HepG2 (cell line): ENCODE results near the gene SPINK5. TPM values are rescaled to one million over a fixed set of nuclear protein-coding genes. Genes with fewer than 3 reads are reported as not detected.

Source experiments
- ARNT2 ChIP-seq: sonication (generic); formaldehyde crosslinking; IDR thresholded peaks from 2 replicates; pipeline ENCODE4 v1.8.0; 2022; ENCODE audit warnings: mild to moderate bottlenecking, low read depth, missing genetic modification reagents, moderate library complexity
- JDP2 ChIP-seq: sonication (generic); formaldehyde crosslinking; IDR thresholded peaks from 2 replicates; pipeline ENCODE4 v1.8.1; 2022; ENCODE audit warnings: missing genetic modification reagents, borderline replicate concordance
- SIX4 ChIP-seq: sonication (generic); formaldehyde crosslinking; IDR thresholded peaks from 2 replicates; pipeline ENCODE4 v1.4.0; 2020; ENCODE audit warnings: missing genetic modification reagents
- TOE1 ChIP-seq: sonication (generic); formaldehyde crosslinking; IDR thresholded peaks from 2 replicates; pipeline ENCODE4 v1.4.0; 2020; ENCODE audit warnings: mild to moderate bottlenecking, missing genetic modification reagents
- ZNF431 ChIP-seq: sonication (generic); formaldehyde crosslinking; IDR thresholded peaks from 2 replicates; pipeline ENCODE4 v1.9.0; 2022; ENCODE audit warnings: missing genetic modification reagents, low read depth, mild to moderate bottlenecking, borderline replicate concordance
- ZNF451 ChIP-seq: sonication (generic); formaldehyde crosslinking; IDR thresholded peaks from 2 replicates; pipeline ENCODE4 v1.5.0; 2020; ENCODE audit warnings: mild to moderate bottlenecking, missing genetic modification reagents
- ZNF484 ChIP-seq: sonication (generic); formaldehyde crosslinking; IDR thresholded peaks from 2 replicates; pipeline ENCODE4 v1.5.1; 2020; ENCODE audit warnings: mild to moderate bottlenecking, low read depth, missing genetic modification reagents, borderline replicate concordance
- ZNF572 ChIP-seq: sonication (generic); formaldehyde crosslinking; IDR thresholded peaks from 2 replicates; pipeline ENCODE4 v1.5.1; 2020; ENCODE audit warnings: mild to moderate bottlenecking, missing genetic modification reagents
- ZNF816 ChIP-seq: sonication (generic); formaldehyde crosslinking; IDR thresholded peaks from 2 replicates; pipeline ENCODE4 v1.8.0; 2022; ENCODE audit warnings: missing genetic modification reagents, mild to moderate bottlenecking, borderline replicate concordance
- polyA plus RNA-seq, 8 experiments: library from polyadenylated mRNA; depleted of rRNA in 3 of 8; stranded (reverse) in 7 of 8; unstranded in 1 of 8; fragments of >200 nt; fragmentation: Illumina TruSeq in 4 of 8; extraction: Trizol in 4 of 8; gene quantifications; 2 replicates each; pipeline versions ENCODE4 v1.2.1 to v1.2.3, GENCODE V29; 2011 to 2016; ENCODE audit warnings: low read depth in 4 of 8, missing spikeins in 1 of 8, mixed read lengths in 1 of 8; ENCODE audit not compliant: insufficient read depth in 1 of 8
- total RNA-seq, 5 experiments: library from RNA; depleted of rRNA; stranded (reverse); fragments of >200 nt; fragmentation: Illumina TruSeq; extraction: Trizol; gene quantifications; 2 replicates each; pipeline ENCODE4 v1.2.3, GENCODE V29; 2016; ENCODE audit warnings: low read depth in 1 of 5
- TF ChIP-seq, protein P1 (sequence below), 2 experiments: sonication (generic) in 1 of 2; formaldehyde crosslinking in 1 of 2; IDR thresholded peaks; 2 replicates each; pipeline versions ENCODE4 v1.5.1 to v1.6.1; 2011 to 2020; ENCODE audit warnings: borderline replicate concordance in 1 of 2, low read depth in 1 of 2, low read length in 1 of 2, mild to moderate bottlenecking in 1 of 2, missing genetic modification reagents in 1 of 2, moderate library complexity in 1 of 2
- TF ChIP-seq, protein P2 (sequence below): sonication (generic); formaldehyde crosslinking; IDR thresholded peaks from 2 replicates; pipeline ENCODE4 v1.9.0; 2021; ENCODE audit warnings: mild to moderate bottlenecking, missing genetic modification reagents
- TF ChIP-seq, protein P3 (sequence below): sonication (generic); formaldehyde crosslinking; IDR thresholded peaks from 2 replicates; pipeline ENCODE4 v1.8.0; 2022; ENCODE audit warnings: mild to moderate bottlenecking, missing genetic modification reagents; ENCODE audit not compliant: insufficient replicate concordance
- TF ChIP-seq, protein P4 (sequence below): sonication (generic); formaldehyde crosslinking; IDR thresholded peaks from 2 replicates; pipeline ENCODE4 v1.4.0; 2020; ENCODE audit warnings: missing genetic modification reagents, borderline replicate concordance

The SPINK5 gene
- total and polyA plus RNA-seq, 2 of the 13 experiments (the other 11 are each of a cell fraction or from before 2014, with no cell fraction given), result 0.03 TPM; not detected in 1

DNA sequence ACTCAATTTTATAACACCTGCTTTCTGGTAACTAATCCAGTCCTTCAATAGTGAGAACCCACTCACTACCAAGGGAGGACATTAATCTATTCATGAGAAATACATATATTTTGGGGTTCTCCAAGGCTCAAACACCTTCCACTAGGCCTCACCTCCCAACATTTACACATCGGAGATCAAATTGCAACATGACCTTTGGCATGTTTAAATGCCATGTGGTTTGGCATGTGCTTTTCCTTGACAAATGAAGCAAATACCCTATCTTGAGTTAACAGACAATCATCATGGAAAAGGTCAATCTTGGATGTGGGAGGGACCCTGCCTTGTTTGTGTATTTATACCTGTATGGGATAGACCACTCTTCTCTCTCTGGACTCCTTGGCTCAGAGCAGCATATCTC lies 82.7 kb downstream of the SPINK5 start (continued):
- TF ChIP-seq, protein P1, sequence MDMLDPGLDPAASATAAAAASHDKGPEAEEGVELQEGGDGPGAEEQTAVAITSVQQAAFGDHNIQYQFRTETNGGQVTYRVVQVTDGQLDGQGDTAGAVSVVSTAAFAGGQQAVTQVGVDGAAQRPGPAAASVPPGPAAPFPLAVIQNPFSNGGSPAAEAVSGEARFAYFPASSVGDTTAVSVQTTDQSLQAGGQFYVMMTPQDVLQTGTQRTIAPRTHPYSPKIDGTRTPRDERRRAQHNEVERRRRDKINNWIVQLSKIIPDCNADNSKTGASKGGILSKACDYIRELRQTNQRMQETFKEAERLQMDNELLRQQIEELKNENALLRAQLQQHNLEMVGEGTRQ (IDR thresholded peaks at IDR 0.05; ENCODE audit: low read depth, low read length), result no peak
- TF ChIP-seq, protein P1 (CRISPR knock-in tag; IDR thresholded peaks at IDR 0.05; ENCODE audit: borderline replicate concordance), result no peak
- no peak for TF ChIP-seq ZNF484
- TF ChIP-seq TOE1 (CRISPR knock-in tag), result no peak
- TF ChIP-seq ZNF572 (CRISPR knock-in tag), result no peak
- TF ChIP-seq ARNT2 (CRISPR knock-in tag), result no peak
- TF ChIP-seq, protein P2, sequence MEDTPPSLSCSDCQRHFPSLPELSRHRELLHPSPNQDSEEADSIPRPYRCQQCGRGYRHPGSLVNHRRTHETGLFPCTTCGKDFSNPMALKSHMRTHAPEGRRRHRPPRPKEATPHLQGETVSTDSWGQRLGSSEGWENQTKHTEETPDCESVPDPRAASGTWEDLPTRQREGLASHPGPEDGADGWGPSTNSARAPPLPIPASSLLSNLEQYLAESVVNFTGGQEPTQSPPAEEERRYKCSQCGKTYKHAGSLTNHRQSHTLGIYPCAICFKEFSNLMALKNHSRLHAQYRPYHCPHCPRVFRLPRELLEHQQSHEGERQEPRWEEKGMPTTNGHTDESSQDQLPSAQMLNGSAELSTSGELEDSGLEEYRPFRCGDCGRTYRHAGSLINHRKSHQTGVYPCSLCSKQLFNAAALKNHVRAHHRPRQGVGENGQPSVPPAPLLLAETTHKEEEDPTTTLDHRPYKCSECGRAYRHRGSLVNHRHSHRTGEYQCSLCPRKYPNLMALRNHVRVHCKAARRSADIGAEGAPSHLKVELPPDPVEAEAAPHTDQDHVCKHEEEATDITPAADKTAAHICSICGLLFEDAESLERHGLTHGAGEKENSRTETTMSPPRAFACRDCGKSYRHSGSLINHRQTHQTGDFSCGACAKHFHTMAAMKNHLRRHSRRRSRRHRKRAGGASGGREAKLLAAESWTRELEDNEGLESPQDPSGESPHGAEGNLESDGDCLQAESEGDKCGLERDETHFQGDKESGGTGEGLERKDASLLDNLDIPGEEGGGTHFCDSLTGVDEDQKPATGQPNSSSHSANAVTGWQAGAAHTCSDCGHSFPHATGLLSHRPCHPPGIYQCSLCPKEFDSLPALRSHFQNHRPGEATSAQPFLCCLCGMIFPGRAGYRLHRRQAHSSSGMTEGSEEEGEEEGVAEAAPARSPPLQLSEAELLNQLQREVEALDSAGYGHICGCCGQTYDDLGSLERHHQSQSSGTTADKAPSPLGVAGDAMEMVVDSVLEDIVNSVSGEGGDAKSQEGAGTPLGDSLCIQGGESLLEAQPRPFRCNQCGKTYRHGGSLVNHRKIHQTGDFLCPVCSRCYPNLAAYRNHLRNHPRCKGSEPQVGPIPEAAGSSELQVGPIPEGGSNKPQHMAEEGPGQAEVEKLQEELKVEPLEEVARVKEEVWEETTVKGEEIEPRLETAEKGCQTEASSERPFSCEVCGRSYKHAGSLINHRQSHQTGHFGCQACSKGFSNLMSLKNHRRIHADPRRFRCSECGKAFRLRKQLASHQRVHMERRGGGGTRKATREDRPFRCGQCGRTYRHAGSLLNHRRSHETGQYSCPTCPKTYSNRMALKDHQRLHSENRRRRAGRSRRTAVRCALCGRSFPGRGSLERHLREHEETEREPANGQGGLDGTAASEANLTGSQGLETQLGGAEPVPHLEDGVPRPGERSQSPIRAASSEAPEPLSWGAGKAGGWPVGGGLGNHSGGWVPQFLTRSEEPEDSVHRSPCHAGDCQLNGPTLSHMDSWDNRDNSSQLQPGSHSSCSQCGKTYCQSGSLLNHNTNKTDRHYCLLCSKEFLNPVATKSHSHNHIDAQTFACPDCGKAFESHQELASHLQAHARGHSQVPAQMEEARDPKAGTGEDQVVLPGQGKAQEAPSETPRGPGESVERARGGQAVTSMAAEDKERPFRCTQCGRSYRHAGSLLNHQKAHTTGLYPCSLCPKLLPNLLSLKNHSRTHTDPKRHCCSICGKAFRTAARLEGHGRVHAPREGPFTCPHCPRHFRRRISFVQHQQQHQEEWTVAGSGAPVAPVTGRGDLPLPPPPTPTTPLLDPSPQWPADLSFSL (CRISPR knock-in tag), result no peak
- TF ChIP-seq ZNF431 (CRISPR knock-in tag), result no peak
- TF ChIP-seq SIX4 (CRISPR knock-in tag), result peak; percentile 71
- TF ChIP-seq, protein P3, sequence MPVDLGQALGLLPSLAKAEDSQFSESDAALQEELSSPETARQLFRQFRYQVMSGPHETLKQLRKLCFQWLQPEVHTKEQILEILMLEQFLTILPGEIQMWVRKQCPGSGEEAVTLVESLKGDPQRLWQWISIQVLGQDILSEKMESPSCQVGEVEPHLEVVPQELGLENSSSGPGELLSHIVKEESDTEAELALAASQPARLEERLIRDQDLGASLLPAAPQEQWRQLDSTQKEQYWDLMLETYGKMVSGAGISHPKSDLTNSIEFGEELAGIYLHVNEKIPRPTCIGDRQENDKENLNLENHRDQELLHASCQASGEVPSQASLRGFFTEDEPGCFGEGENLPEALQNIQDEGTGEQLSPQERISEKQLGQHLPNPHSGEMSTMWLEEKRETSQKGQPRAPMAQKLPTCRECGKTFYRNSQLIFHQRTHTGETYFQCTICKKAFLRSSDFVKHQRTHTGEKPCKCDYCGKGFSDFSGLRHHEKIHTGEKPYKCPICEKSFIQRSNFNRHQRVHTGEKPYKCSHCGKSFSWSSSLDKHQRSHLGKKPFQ (CRISPR knock-in tag), result no peak
- TF ChIP-seq, protein P4, sequence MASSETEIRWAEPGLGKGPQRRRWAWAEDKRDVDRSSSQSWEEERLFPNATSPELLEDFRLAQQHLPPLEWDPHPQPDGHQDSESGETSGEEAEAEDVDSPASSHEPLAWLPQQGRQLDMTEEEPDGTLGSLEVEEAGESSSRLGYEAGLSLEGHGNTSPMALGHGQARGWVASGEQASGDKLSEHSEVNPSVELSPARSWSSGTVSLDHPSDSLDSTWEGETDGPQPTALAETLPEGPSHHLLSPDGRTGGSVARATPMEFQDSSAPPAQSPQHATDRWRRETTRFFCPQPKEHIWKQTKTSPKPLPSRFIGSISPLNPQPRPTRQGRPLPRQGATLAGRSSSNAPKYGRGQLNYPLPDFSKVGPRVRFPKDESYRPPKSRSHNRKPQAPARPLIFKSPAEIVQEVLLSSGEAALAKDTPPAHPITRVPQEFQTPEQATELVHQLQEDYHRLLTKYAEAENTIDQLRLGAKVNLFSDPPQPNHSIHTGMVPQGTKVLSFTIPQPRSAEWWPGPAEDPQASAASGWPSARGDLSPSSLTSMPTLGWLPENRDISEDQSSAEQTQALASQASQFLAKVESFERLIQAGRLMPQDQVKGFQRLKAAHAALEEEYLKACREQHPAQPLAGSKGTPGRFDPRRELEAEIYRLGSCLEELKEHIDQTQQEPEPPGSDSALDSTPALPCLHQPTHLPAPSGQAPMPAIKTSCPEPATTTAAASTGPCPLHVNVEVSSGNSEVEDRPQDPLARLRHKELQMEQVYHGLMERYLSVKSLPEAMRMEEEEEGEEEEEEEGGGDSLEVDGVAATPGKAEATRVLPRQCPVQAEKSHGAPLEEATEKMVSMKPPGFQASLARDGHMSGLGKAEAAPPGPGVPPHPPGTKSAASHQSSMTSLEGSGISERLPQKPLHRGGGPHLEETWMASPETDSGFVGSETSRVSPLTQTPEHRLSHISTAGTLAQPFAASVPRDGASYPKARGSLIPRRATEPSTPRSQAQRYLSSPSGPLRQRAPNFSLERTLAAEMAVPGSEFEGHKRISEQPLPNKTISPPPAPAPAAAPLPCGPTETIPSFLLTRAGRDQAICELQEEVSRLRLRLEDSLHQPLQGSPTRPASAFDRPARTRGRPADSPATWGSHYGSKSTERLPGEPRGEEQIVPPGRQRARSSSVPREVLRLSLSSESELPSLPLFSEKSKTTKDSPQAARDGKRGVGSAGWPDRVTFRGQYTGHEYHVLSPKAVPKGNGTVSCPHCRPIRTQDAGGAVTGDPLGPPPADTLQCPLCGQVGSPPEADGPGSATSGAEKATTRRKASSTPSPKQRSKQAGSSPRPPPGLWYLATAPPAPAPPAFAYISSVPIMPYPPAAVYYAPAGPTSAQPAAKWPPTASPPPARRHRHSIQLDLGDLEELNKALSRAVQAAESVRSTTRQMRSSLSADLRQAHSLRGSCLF (CRISPR knock-in tag), result no peak
- TF ChIP-seq ZNF451, result no peak
- TF ChIP-seq JDP2 (CRISPR knock-in tag), result no peak
- TF ChIP-seq ZNF816 (CRISPR knock-in tag), result no peak
